ENCODE data around the gene SAMD7.

Gene SAMD7

GRCh38 chr3:169966951-169967915 lies 55.9 kb downstream of the SAMD7 start:
- DNase-seq: peak in 3 of 4 experiments; percentile 2 to 70 (median 64)

DNA sequence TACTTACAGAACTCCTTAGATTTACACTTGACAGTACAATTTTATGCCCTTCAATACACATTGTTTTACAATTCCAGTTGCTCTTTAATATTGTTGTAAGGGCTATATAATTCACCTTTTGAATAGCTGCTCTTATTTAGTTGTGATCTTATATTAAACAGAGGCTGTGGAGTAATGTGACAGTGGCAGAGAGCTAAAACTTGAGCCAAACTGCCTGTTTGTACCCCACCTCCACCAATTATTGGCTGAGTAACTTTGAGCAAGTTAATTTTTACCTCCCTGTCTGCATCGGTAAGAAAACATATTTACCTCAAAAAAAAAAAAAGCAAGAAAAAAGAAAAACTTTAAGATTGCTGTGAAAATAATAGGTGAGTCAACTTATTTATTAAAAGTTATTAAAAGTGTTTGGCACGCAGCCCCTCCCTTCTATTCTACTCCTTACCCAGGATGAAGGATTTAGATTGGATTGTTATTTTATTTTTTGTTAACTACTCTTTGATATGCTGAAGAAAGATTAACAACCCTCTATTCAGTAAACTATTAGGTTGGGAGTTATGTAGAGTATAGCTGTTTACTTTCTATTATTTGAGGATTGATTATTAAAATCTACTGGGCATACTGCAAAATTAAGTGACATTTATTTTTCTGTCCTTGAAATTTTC lies 57.0 kb downstream of the SAMD7 start:
- no peak for DNase-seq

DNA sequence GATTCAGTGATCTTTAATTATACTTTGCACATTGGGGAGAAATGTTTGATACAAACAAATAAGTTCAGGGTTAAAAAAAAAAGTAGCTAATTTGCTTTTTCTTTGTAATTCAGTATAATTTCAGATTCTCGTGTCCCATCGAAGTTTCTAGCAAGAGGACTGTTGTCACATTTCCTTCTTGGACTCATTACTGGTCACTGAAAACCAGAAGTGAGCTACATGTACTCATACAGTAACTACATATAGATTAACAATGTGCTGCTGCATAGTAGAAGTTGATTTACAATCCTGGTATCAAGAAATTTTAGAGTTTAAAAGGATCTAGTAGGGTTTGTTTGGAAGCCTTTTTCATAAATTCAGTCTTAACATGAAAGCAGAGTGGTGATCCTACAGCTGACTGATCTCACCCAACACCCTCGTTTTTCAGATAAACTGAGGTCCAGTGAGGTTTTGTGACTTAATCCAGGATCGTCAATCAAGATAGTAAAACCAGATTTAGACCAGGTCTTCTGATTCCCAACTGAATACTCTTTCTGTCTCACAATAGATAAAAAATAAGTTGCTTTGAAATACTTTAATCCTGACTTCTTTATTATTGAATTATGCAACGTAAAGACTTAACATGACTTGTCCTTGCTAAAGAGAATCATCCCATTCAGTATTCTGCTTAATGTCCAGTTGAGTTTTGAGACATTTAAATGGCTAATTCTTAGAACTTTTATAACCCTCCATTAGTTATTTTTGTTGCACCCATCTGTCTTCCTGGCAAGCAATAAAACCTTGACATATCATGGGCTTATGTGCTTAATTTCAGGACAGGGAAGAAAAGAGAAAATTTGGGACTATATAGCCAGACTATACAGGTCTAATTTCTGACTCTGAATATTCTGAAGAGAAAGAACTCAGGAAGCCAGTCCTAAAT lies 58.1 kb downstream of the SAMD7 start:
- DNase-seq: no peak

GRCh38 chr3:169970847-169971246 lies 59.5 kb downstream of the SAMD7 start:
- no peak for DNase-seq

GRCh38 chr3:169971522-169971921 lies 60.1 kb downstream of the SAMD7 start:
- no peak for DNase-seq

GRCh38 chr3:169980055-169980454 lies 68.7 kb downstream of the SAMD7 start:
- DNase-seq: no peak

GRCh38 chr3:169984292-169984691 lies 72.9 kb downstream of the SAMD7 start:
- no peak for DNase-seq
